ENCODE data around the gene TTC36.

GRCh38 chr11:118552341-118552740 lies 25.1 kb downstream of the TTC36 start:
- TF ChIP-seq, protein P1, sequence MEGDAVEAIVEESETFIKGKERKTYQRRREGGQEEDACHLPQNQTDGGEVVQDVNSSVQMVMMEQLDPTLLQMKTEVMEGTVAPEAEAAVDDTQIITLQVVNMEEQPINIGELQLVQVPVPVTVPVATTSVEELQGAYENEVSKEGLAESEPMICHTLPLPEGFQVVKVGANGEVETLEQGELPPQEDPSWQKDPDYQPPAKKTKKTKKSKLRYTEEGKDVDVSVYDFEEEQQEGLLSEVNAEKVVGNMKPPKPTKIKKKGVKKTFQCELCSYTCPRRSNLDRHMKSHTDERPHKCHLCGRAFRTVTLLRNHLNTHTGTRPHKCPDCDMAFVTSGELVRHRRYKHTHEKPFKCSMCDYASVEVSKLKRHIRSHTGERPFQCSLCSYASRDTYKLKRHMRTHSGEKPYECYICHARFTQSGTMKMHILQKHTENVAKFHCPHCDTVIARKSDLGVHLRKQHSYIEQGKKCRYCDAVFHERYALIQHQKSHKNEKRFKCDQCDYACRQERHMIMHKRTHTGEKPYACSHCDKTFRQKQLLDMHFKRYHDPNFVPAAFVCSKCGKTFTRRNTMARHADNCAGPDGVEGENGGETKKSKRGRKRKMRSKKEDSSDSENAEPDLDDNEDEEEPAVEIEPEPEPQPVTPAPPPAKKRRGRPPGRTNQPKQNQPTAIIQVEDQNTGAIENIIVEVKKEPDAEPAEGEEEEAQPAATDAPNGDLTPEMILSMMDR (conservative IDR thresholded peaks at IDR 0.05 in 1 of 2, IDR thresholded peaks at IDR 0.05 in 1 of 2; ENCODE audit: extremely low read depth in 1 of 2, insufficient read depth in 1 of 2, low read depth in 1 of 2, low read length in 2 of 2): no peak
- no peak for TF ChIP-seq EZH2 (IDR thresholded peaks at IDR 0.05; ENCODE audit: borderline replicate concordance, low read length)

Data from mammary epithelial cell (primary cell).